ENCODE data around the gene FAF1.

FAF1 gene

DNA sequence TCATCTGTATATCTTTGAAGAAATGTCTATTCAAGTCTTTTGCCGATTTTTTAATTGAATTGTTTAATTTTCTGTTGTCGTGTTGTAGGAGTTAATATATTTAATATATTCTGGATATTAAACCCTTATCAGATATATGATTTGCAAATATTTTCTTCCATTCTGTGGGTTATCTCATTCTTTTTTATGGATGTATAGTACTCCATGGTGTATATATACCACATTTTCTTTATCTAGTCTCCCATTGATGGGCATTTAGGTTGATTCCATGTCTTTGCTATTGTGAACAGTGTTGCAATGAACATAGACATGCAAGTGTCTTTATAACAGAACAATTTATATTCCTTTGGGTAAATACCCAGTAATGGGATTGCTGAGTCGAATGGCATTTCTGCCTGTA is 436.5 kb downstream of the FAF1 start:
- Histone ChIP-seq H3K27me3 (replicated peaks; ENCODE audit: control insufficient read depth, insufficient read depth, low read length) (no peaks in the 10 kb centered on the region), H3K36me3 (ENCODE audit: control insufficient read depth, insufficient read depth, low read length) (no peaks in the 10 kb centered on the region), H3K4me3 (replicated peaks; ENCODE audit: low read depth, low read length) (no peak overlapping the region)
- TF ChIP-seq, protein P1, sequence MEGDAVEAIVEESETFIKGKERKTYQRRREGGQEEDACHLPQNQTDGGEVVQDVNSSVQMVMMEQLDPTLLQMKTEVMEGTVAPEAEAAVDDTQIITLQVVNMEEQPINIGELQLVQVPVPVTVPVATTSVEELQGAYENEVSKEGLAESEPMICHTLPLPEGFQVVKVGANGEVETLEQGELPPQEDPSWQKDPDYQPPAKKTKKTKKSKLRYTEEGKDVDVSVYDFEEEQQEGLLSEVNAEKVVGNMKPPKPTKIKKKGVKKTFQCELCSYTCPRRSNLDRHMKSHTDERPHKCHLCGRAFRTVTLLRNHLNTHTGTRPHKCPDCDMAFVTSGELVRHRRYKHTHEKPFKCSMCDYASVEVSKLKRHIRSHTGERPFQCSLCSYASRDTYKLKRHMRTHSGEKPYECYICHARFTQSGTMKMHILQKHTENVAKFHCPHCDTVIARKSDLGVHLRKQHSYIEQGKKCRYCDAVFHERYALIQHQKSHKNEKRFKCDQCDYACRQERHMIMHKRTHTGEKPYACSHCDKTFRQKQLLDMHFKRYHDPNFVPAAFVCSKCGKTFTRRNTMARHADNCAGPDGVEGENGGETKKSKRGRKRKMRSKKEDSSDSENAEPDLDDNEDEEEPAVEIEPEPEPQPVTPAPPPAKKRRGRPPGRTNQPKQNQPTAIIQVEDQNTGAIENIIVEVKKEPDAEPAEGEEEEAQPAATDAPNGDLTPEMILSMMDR (IDR thresholded peaks at IDR 0.05; ENCODE audit: insufficient read depth, low read length, poor library complexity, severe bottlenecking), result no peak
- DNase-seq (ENCODE audit: extremely low read depth, insufficient read length), result no peak

DNA sequence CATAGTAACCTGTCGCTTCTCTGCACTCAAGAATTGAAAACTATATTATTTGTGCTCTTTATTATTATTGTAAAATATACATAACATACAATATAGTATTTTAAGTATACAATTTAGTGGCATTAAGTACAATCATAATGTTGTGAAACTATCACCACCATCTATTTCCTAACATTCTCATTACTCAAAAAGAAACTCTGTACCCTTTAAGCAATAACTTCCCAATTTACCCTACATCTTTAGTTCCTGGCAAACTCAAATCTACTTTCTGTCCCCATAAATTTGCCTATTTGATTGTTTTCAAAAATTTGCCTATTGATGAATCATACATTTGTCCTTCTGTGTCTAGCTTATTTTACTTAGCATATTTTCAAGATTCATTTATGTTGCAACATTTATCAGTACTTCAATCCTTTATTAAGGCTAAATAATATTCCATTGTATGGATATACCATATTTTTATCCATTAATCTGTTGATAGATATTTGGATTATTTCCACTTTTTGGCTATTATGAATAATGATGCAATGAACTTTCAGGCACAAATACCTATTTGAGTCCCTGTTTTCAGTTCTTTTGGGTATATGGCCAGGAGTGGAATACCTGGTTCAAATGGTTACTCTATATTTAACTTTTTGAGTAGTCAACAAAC is 437.2 kb downstream of the FAF1 start:
- no peaks in the 10 kb centered on the region for H3K27me3 ChIP-seq (replicated peaks; ENCODE audit: control insufficient read depth, insufficient read depth, low read length)
- no peak overlapping the region for H3K4me3 ChIP-seq (replicated peaks; ENCODE audit: low read depth, low read length)
- TF ChIP-seq, protein P1 (IDR thresholded peaks at IDR 0.05; ENCODE audit: insufficient read depth, low read length, poor library complexity, severe bottlenecking), result no peak
- DNase-seq (ENCODE audit: extremely low read depth, insufficient read length), result no peak
- H3K36me3 ChIP-seq (ENCODE audit: control insufficient read depth, insufficient read depth, low read length), result no peaks in the 10 kb centered on the region

DNA sequence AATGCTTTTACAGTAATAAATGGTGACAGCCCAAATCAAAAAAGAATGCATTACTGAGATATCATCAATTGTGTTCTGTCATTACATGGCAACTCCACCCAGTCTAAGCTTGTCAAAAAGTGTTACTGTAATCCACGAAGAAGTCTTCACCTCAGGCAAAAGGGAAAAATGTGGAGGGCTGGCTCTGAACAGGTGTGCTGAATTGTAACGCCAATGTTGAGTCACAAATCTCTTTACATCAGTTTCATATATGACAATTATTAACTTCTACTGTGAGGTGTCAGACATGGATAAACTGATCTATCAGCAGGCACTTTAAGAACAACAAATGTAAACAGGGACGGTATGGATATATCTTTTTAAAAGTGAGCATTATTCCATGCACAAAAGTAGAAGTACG is 438.4 kb downstream of the FAF1 start:
- Histone ChIP-seq H3K36me3 (ENCODE audit: control insufficient read depth, insufficient read depth, low read length) (no peaks in the 10 kb centered on the region), H3K27me3 (replicated peaks; ENCODE audit: control insufficient read depth, insufficient read depth, low read length) (no peaks in the 10 kb centered on the region), H3K4me3 (replicated peaks; ENCODE audit: low read depth, low read length) (no peak overlapping the region)
- TF ChIP-seq, protein P1 (IDR thresholded peaks at IDR 0.05; ENCODE audit: insufficient read depth, low read length, poor library complexity, severe bottlenecking), result no peak
- no peak for DNase-seq (ENCODE audit: extremely low read depth, insufficient read length)

DNA sequence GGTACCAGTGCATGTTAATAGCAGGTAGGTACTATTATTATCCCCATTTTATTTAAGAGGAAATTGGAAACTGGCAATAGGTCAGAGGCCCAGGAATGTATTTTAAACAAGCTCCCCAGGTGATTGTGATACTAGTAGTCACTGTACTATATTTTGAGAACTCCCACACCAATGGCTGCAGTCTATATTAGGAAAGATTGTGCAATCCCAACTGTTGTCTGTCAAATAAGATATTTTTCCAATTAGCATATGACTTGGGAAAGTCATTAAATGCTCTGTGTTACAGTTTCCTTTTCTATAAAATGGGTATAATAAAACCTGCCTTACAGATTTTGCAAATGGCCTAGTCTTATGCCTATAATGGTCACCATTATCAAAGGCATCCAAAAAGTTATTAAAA is 442.6 kb downstream of the FAF1 start:
- Histone ChIP-seq H3K4me3 (replicated peaks; ENCODE audit: low read depth, low read length) (no peak overlapping the region), H3K27me3 (replicated peaks; ENCODE audit: control insufficient read depth, insufficient read depth, low read length) (no peaks in the 10 kb centered on the region), H3K36me3 (ENCODE audit: control insufficient read depth, insufficient read depth, low read length) (no peaks in the 10 kb centered on the region; the same call in 1 of the 2 replicates)
- TF ChIP-seq, protein P1 (IDR thresholded peaks at IDR 0.05; ENCODE audit: insufficient read depth, low read length, poor library complexity, severe bottlenecking), result no peak
- no peak for DNase-seq (ENCODE audit: extremely low read depth, insufficient read length)

DNA sequence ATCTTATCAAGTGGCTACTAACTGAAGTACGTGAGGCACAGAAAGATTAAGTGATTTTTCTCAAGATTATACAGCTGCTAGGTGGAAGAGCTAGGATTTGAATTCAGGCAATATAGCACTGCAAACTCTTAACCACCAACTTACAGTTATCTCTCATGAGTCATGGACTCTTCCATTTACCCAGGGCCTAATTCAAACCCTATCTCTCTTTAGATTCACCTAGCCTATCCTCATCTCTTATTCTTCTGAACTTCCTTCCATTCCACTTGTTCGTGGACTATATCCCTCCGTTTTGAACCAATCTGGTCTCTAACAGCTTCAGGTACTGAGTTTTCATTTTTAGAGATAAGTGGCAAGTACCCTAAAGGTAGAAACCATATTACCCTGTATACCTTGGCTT is 444.0 kb downstream of the FAF1 start:
- no peaks in the 10 kb centered on the region; the same call in 1 of the 2 replicates for H3K36me3 ChIP-seq (ENCODE audit: control insufficient read depth, insufficient read depth, low read length)
- no peaks in the 10 kb centered on the region for H3K27me3 ChIP-seq (replicated peaks; ENCODE audit: control insufficient read depth, insufficient read depth, low read length)
- no peak overlapping the region for H3K4me3 ChIP-seq (replicated peaks; ENCODE audit: low read depth, low read length)
- TF ChIP-seq, protein P1 (IDR thresholded peaks at IDR 0.05; ENCODE audit: insufficient read depth, low read length, poor library complexity, severe bottlenecking), result no peak
- no peak for DNase-seq (ENCODE audit: extremely low read depth, insufficient read length)
